ENCODE results near the gene IL4R. TPM values are rescaled to one million over a fixed set of nuclear protein-coding genes. Genes with fewer than 3 reads are reported as not detected.

IL4R gene
- total RNA-seq, 1 donor from 2014 or later, result 23.6 TPM

DNA sequence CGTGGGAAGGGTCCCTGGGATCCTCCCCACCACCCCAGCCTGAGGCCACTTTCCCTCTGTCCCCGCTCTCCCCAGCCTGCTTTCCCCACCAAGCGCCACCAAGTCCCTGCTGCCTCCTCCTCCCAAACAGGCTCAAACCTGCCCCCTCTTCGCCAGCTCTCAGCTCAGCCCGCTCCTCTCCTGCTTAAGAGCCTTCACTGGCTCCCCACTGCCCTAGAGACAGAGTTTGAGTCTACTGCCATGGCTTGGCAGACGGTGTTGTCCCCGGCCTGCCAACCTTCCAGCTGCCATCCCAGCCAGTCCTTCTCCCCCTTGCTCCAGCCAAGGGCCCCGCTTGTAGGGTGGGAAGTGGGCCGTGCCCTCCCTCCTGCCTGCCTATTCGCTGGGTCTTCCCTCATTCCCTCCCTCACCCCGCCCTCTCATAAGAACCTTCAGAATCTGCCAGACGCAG, 11.1 kb downstream of the IL4R start:
- TF ChIP-seq, protein P1, sequence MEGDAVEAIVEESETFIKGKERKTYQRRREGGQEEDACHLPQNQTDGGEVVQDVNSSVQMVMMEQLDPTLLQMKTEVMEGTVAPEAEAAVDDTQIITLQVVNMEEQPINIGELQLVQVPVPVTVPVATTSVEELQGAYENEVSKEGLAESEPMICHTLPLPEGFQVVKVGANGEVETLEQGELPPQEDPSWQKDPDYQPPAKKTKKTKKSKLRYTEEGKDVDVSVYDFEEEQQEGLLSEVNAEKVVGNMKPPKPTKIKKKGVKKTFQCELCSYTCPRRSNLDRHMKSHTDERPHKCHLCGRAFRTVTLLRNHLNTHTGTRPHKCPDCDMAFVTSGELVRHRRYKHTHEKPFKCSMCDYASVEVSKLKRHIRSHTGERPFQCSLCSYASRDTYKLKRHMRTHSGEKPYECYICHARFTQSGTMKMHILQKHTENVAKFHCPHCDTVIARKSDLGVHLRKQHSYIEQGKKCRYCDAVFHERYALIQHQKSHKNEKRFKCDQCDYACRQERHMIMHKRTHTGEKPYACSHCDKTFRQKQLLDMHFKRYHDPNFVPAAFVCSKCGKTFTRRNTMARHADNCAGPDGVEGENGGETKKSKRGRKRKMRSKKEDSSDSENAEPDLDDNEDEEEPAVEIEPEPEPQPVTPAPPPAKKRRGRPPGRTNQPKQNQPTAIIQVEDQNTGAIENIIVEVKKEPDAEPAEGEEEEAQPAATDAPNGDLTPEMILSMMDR (IDR thresholded peaks at IDR 0.05; ENCODE audit: unreplicated experiment), result no peak
- Mint-ChIP-seq H3K4me3 (ENCODE audit: low read depth) (no peak overlapping the region), H3K9me3 (ENCODE audit: low read depth) (peaks cover 4% of the 10 kb centered on the region), H3K4me1 (ENCODE audit: low read depth) (peaks cover 11% of the 10 kb centered on the region), H3K27ac (no peak overlapping the region), H3K36me3 (ENCODE audit: insufficient read depth) (no peaks in the 10 kb centered on the region), H3K27me3 (no peaks in the 10 kb centered on the region)
- no peak for DNase-seq (ENCODE audit: low spot score, unreplicated experiment)

DNA sequence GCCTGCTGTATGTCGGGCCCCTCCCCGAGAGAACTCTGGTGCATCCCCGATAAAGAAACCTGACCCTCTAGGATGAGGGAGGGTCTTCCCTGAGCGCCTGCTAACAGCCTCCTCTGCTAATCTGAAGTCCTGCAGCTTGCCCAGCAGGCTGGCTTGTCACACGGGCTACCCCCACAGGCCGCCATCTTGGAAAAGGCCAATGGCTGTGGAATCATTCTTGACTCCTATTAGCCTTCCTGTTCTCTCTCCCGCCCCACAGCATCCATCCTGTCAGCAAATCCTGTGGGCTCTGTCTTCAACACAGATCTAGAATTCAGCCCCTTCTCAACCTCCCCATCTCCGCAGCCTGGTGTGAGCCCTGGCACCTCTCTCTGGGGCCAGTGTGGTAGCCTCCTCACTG, 12.0 kb downstream of the IL4R start:
- TF ChIP-seq, protein P1 (IDR thresholded peaks at IDR 0.05; ENCODE audit: unreplicated experiment), result no peak
- H3K4me1 Mint-ChIP-seq (ENCODE audit: low read depth), result peaks cover 11% of the 10 kb centered on the region
- peaks cover 4% of the 10 kb centered on the region for H3K9me3 Mint-ChIP-seq (ENCODE audit: low read depth)
- no peaks in the 10 kb centered on the region for H3K27me3 Mint-ChIP-seq
- H3K27ac Mint-ChIP-seq, result no peak overlapping the region
- H3K4me3 Mint-ChIP-seq (ENCODE audit: low read depth), result no peak overlapping the region
- no peaks in the 10 kb centered on the region for H3K36me3 Mint-ChIP-seq (ENCODE audit: insufficient read depth)
- no peak for DNase-seq (ENCODE audit: low spot score, unreplicated experiment)

DNA sequence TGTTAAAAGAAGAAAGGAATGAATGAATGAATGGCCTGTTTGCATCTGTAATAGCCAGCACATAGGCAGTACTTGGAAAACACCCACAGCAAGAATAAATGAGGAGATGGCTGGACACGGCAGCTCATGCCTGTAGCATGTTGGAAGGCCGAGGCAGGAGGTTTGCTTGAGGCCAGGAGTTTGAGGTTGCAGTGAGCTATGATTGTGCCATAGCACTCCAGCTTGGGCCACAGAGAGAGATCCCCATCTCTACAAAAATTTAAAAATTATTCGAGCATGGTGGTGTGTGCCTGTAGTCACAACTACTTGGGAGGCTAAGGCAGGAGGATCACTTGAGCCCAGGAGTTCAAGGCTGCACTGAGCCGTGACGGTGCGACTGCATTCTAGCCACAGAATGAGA, 12.5 kb downstream of the IL4R start:
- H3K27me3 Mint-ChIP-seq, result no peaks in the 10 kb centered on the region
- no peak overlapping the region for H3K27ac Mint-ChIP-seq
- H3K4me3 Mint-ChIP-seq (ENCODE audit: low read depth), result no peak overlapping the region
- H3K9me3 Mint-ChIP-seq (ENCODE audit: low read depth), result peaks cover 4% of the 10 kb centered on the region
- H3K4me1 Mint-ChIP-seq (ENCODE audit: low read depth), result peaks cover 11% of the 10 kb centered on the region
- no peak for DNase-seq (ENCODE audit: low spot score, unreplicated experiment)
- no peaks in the 10 kb centered on the region for H3K36me3 Mint-ChIP-seq (ENCODE audit: insufficient read depth)
- TF ChIP-seq, protein P1 (IDR thresholded peaks at IDR 0.05; ENCODE audit: unreplicated experiment), result no peak

DNA sequence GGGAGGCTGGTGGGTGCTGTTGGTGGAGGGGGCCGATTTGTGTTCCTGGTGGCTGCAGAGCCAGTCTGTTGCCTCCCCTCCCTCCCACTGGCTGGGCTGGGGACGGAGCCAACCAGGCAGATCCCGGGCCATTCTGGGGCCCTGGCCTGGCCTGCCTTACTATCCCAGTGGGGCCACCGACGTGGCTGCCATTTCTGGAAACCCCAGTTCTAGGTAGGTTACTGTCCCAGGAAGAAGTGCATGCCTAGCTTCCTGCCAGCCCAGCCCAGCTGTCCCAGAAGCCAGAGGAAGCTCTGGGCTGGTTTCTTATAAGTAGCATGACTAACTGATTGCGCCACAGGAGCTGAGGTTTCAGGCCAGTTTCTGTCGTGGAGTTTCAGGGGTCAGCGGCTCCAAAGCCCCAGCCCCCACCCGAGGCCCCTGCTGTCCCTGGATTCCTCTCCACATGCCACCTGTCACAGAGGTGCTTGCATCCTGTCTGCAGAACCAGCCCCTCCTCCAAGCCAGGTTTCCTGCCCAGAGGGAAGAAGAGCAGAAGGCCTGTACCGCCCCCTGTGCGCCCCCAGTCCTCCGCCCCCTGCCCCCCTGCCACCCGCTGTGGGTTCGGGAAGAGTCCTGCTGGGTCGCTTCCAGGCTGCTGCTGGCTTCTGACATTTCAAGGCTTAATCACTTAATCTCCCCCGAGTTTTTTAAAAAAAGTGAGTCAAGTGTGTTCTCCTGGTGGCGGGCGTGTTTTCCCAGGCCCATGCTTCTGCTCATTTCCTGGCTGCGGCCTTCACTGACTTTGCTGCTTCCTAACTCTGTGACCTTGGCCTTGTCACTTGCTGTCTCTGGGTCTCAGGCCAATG, 13.2 kb downstream of the IL4R start:
- peaks cover 4% of the 10 kb centered on the region for H3K9me3 Mint-ChIP-seq (ENCODE audit: low read depth)
- no peaks in the 10 kb centered on the region for H3K27me3 Mint-ChIP-seq
- H3K27ac Mint-ChIP-seq, result no peak overlapping the region
- no peak for DNase-seq (ENCODE audit: low spot score, unreplicated experiment)
- peaks cover 1% of the 10 kb centered on the region for H3K36me3 Mint-ChIP-seq (ENCODE audit: insufficient read depth)
- TF ChIP-seq, protein P1 (IDR thresholded peaks at IDR 0.05; ENCODE audit: unreplicated experiment), result no peak
- peaks cover 11% of the 10 kb centered on the region for H3K4me1 Mint-ChIP-seq (ENCODE audit: low read depth)
- no peak overlapping the region for H3K4me3 Mint-ChIP-seq (ENCODE audit: low read depth)

DNA sequence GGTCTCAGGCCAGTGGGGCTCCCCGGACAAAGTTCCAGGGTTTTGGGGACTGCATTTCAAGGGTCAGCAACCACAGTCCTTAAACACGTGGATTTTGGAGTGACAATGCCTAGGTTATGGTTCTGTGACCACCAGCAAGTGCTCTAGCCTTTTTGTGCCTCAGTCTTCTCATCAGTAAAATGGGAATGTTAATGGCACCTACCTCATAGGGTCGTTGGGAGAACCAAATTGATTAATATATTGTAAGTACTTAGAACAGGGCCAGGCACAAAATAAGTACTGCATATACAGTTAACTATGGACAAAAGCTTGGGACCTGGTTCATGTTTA, 13.8 kb downstream of the IL4R start:
- Mint-ChIP-seq H3K9me3 (ENCODE audit: low read depth) (peaks cover 4% of the 10 kb centered on the region), H3K36me3 (ENCODE audit: insufficient read depth) (peaks cover 1% of the 10 kb centered on the region), H3K4me3 (ENCODE audit: low read depth) (no peak overlapping the region), H3K4me1 (ENCODE audit: low read depth) (peaks cover 11% of the 10 kb centered on the region), H3K27ac (no peak overlapping the region), H3K27me3 (no peaks in the 10 kb centered on the region)
- TF ChIP-seq, protein P1 (IDR thresholded peaks at IDR 0.05; ENCODE audit: unreplicated experiment), result no peak
- no peak for DNase-seq (ENCODE audit: low spot score, unreplicated experiment)
